GM06990 (cell line): ENCODE measurements around the gene EXD2.

Experiments
- DNase-seq: peaks from one replicate; pipeline ENCODE4 v3.0.0-alpha.2; 2011; ENCODE audit not compliant: insufficient read length; ENCODE audit errors: extremely low read depth
- H3K27me3 ChIP-seq: replicated peaks from 2 replicates; pipeline ENCODE4 v1.6.0; 2011; ENCODE audit warnings: low read length; ENCODE audit not compliant: control insufficient read depth, insufficient read depth
- H3K36me3 ChIP-seq: 2 replicates; pipeline ENCODE4 v1.5.1; 2011; ENCODE audit warnings: low read length; ENCODE audit not compliant: control insufficient read depth, insufficient read depth
- H3K4me3 ChIP-seq: replicated peaks from 2 replicates; pipeline ENCODE4 v1.5.1; 2011; ENCODE audit warnings: low read depth, mild to moderate bottlenecking, control low read depth, low read length
- TF ChIP-seq, protein P1 (sequence below): IDR thresholded peaks from 2 replicates; pipeline ENCODE4 v1.5.1; 2011; ENCODE audit warnings: low read length, control low read depth, mild to moderate bottlenecking, inconsistent platforms; ENCODE audit not compliant: insufficient read depth, poor library complexity, severe bottlenecking

EXD2 gene

DNA sequence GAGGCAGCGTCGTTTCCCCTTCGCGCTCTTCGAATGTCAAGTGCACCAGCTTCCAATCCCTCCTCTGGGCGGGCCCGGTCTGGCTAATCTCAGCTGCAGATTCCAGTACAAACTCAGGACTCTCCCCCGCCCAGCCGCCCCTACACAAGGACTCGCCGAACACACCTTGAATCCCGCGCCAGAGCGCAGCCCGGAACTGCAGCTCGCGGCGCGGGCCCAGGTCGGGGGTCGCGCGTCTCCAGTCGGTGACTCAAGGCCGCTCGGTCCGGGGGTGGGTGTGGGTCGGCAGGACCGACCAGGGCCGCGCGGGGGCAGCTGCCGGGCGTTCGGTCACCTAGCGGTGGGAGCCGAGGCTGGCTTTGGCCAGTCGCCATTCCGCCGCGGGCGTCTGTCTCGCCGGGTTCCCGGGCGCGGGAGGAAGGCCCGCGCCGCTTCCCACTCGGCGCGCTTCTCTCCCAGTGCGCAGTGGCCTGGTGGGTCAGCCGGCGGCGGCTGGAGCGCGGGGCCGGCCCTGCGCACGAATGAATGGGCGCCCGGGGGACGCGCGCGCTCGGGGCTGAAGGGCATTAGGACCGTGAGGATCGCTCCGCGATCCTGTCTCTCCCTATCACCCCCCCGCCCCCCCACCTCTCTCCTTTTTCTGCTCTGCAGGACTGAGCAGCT is 68.4 kb downstream of the EXD2 start, which contains the start of gene GALNT16:
TSS of gene GALNT16 (plus strand) at position 632 of the 663 bp plus-strand sequence. CDS start 133 bp downstream, outside the sequence.
- peak within 1 kb of the TSS; percentile 54 for H3K4me3 ChIP-seq
- TF ChIP-seq, protein P1, sequence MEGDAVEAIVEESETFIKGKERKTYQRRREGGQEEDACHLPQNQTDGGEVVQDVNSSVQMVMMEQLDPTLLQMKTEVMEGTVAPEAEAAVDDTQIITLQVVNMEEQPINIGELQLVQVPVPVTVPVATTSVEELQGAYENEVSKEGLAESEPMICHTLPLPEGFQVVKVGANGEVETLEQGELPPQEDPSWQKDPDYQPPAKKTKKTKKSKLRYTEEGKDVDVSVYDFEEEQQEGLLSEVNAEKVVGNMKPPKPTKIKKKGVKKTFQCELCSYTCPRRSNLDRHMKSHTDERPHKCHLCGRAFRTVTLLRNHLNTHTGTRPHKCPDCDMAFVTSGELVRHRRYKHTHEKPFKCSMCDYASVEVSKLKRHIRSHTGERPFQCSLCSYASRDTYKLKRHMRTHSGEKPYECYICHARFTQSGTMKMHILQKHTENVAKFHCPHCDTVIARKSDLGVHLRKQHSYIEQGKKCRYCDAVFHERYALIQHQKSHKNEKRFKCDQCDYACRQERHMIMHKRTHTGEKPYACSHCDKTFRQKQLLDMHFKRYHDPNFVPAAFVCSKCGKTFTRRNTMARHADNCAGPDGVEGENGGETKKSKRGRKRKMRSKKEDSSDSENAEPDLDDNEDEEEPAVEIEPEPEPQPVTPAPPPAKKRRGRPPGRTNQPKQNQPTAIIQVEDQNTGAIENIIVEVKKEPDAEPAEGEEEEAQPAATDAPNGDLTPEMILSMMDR = no peak
- peak; percentile 29 for DNase-seq
- no peaks in the 10 kb centered on the region for H3K36me3 ChIP-seq
- peaks cover 5% of the 10 kb centered on the region for H3K27me3 ChIP-seq

DNA sequence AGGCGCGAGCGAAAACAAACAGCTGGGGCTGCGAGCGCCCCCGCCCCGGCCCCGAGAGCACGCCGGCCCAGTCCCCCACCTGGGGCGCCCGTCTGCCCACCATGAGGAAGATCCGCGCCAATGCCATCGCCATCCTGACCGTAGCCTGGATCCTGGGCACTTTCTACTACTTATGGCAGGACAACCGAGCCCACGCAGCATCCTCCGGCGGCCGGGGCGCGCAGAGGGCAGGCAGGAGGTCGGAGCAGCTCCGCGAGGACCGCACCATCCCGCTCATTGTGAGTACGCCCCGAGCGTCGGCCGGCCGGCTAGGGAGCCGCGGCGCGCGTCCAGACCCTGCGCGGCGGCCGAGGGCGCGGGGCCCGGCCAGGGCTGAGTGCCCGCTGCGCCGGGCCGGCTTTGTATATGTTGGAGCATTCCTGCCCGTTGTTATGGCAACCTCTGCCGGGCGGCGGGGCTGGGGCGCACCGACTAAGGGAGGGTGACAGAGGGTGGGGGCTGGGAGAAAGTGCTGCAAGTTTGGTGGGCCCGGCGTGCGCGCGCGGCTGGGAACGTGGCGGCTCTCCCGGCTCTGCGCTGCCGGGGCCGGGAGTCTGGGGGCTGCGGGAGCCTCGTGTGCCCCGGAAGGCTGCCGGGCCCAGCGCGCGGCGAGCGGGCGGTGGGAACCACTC is 69.0 kb downstream of the EXD2 start:
- peak; percentile 20 for DNase-seq
- TF ChIP-seq, protein P1 = no peak
- Histone ChIP-seq H3K36me3 (no peaks in the 10 kb centered on the region), H3K27me3 (peaks cover 5% of the 10 kb centered on the region), H3K4me3 (peak overlapping the region; percentile 54)

DNA sequence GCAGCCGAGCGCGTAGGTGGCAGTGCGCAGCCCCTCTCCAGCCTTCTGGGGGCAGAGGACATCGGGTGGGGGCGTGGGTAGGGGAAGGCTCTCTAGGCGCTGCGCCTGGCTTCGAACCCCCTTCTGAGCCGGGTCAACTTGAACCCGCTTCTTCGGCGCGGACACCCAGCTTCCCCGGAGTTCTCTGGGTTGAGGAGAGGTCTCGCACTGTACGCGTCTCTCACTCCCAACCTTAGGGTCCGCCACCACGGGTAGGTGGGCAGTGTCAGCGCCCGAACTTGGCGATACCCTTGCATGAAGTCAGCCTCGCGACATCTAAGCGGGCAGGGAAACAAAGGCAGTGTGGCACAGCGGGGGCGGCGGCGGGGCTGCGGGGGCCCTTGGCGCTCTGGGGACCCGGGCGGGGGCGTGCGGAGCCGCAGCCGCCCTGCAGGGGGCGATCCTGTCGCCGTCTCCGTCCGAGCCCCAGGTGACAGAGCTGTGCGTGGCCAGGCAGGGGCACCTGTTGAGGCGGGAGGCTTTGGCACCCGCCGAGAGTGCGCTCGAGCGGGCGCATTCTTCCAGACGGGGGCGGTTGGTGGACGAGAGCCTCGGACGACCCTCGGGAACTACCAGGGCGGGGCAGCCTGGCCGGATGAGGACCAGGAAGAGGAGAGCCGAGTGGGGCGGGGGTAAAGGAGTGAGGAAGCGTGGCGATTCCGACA is 69.7 kb downstream of the EXD2 start:
- peak; percentile 55 for DNase-seq
- TF ChIP-seq, protein P1 = peak; percentile 60
- Histone ChIP-seq H3K27me3 (peaks cover 5% of the 10 kb centered on the region), H3K36me3 (no peaks in the 10 kb centered on the region), H3K4me3 (peak overlapping the region; percentile 54)

DNA sequence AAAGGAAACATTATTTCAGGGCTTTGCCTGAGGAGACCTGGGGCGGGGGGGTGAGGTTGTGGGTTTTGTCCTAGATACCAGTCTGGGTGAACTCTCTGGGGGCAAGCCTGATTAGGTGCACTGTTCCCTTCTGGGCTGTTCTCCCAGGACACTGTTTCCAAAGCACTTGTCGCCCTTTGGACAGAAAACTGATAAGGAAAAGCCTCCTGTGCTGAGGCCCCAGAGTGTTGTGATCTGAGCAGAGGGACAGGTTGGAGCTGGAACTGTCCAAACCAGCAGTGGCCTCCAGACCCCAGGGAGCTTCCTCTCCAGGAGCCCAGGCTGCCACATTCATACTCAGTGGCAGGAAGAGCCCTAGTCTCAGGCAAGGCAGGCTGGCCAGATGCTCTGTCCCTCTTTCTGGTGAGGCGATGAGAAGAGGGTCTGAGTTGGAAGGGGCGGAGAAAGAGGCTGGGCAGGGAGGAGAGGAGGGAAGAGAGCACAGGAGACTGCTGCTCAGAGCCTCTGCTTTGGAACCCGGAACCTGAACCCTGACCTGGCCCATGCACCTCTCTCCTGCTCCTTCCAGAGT is 70.5 kb downstream of the EXD2 start:
- no peaks in the 10 kb centered on the region for H3K36me3 ChIP-seq
- DNase-seq = no peak
- TF ChIP-seq, protein P1 = no peak
- H3K27me3 ChIP-seq = peaks cover 5% of the 10 kb centered on the region
- H3K4me3 ChIP-seq = no peak overlapping the region

DNA sequence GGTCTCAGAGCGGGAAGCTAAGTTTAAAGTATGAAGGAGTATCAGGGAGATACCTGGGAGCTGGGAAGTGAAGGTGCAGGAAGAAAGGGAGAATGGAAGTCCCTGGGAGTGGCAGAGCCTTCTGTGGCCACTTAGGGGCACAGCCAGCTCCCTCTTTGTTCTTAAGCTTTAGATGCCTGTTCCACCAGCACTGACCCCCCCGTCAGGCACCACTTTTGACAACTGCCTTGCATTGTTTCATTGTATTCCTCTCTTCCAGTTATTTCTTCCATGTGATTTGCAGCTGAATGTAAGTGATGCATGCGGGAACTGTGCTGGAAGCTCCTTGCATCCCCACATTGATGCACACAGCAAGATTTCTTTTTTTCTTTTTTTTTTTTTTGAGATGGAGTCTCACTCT is 71.2 kb downstream of the EXD2 start:
- DNase-seq = no peak
- Histone ChIP-seq H3K4me3 (no peak overlapping the region), H3K36me3 (no peaks in the 10 kb centered on the region), H3K27me3 (peaks cover 5% of the 10 kb centered on the region)
- TF ChIP-seq, protein P1 = no peak
